ENCODE results near the gene IWS1. TPM values are rescaled to one million over a fixed set of nuclear protein-coding genes. Genes with fewer than 3 reads are reported as not detected.

The IWS1 gene
- total and polyA plus RNA-seq, 10 of the 15 experiments (the other 5 are each of a cell fraction or from before 2014, with no cell fraction given), result 21.9 to 68.9 (median 45.8) TPM

GRCh38 chr2:127516041-127516762, 10.1 kb downstream of the IWS1 start:
- CTCF ChIA-PET, result interaction anchor here (0.7 kb wide), 1 partner anchor 714 kb away, joined by 3 read pairs; no protein-coding TSS in a partner anchor
- Histone ChIP-seq H3K4me1 (ENCODE audit: control insufficient read depth, insufficient read depth, low read length) (no peaks in the 10 kb centered on the region; the same call in 1 of the 2 replicates), H3K9me3 (replicated peaks; ENCODE audit: control insufficient read depth, insufficient read depth, low read length) (no peaks in the 10 kb centered on the region; the same call in 2 of the 3 replicates), H3K4me2 (ENCODE audit: control insufficient read depth, insufficient read depth) (no peak overlapping the region), H2AFZ (ENCODE audit: control insufficient read depth, low read depth, low read length) (no peak overlapping the region), H4K20me1 (ENCODE audit: control insufficient read depth, insufficient read depth) (peaks cover 3% of the 10 kb centered on the region; the same call in 1 of the 2 replicates), H3K27me3 (replicated peaks in 1 of 2; ENCODE audit: control insufficient read depth in 2 of 2, insufficient read depth in 2 of 2, low read length in 1 of 2) (no peaks in the 10 kb centered on the region), H3K27ac (ENCODE audit: control insufficient read depth, insufficient read depth) (no peak overlapping the region), H3K79me2 (ENCODE audit: control insufficient read depth, insufficient read depth, low read length) (peaks cover 48% of the 10 kb centered on the region), H3K9ac (ENCODE audit: control insufficient read depth, insufficient read depth, low read length) (no peak overlapping the region), H3K4me3 (no peak overlapping the region), H3K36me3 (ENCODE audit: control insufficient read depth in 2 of 2, insufficient read depth in 2 of 2, low read length in 1 of 2) (peaks cover 7 to 33% of the 10 kb centered on the region in 2 experiments; a peak in 3 of 4 replicates)
- POLR2A ChIA-PET, result interaction anchor here (1.8 kb wide), 1 partner anchor 9 kb away, joined by 5 read pairs; no protein-coding TSS in a partner anchor
- ATAC-seq (no peak), DNase-seq (ENCODE audit: low read depth, low spot score) (no peak), FAIRE-seq (peak; percentile 62)
- intact Hi-C loops (cut with micrococcal nuclease; ENCODE audit: unreplicated experiment), result no loop called here
- SMC1A ChIA-PET (ENCODE audit: uncharacterized antibody, unreplicated experiment), result interaction anchor here (0.6 kb wide), 1 partner anchor 42 kb away, joined by 3 read pairs; no protein-coding TSS in a partner anchor
- BruUV-seq (replicated peaks), result no TSS peak
- in situ Hi-C loops (cut with MboI), result no loop called here
- RAD21 ChIA-PET (ENCODE audit: unreplicated experiment), result no interaction called here
- WGBS (ENCODE audit: insufficient coverage, insufficient replicate concordance, low lambda C conversion rate, missing lambda C conversion rate), result 88% methylated on average over 14 of the region's 14 CpGs
- TF ChIP-seq BHLHE40 (IDR thresholded peaks at IDR 0.05; ENCODE audit: borderline replicate concordance in 1 of 2, low read depth in 2 of 2, low read length in 1 of 2) (no peak), POLR2A (IDR thresholded peaks at IDR 0.05; ENCODE audit: low read depth, low read length) (no peak), TCF3 (IDR thresholded peaks at IDR 0.05; ENCODE audit: borderline replicate concordance, insufficient read depth, low read depth, low read length) (no peak), STAT3 (IDR thresholded peaks at IDR 0.05; ENCODE audit: low read depth, low read length) (no peak), LARP7 (IDR thresholded peaks at IDR 0.05) (no peak), ZBTB11 (CRISPR knock-in tag; IDR thresholded peaks at IDR 0.05) (no peak), RUNX3 (IDR thresholded peaks at IDR 0.05; ENCODE audit: low read length) (no peak), ZBTB40 (IDR thresholded peaks at IDR 0.05; ENCODE audit: borderline replicate concordance) (no peak), ZNF622 (IDR thresholded peaks at IDR 0.05) (no peak), CEBPB (IDR thresholded peaks at IDR 0.05; ENCODE audit: borderline replicate concordance in 1 of 2, low read depth in 2 of 2, low read length in 2 of 2) (no peak), NR2C1 (IDR thresholded peaks at IDR 0.05) (no peak), NBN (IDR thresholded peaks at IDR 0.05) (no peak)

All from GM12878 (cell line).